Activated CD4-positive, alpha-beta T cell treated with anti-CD3 and anti-CD28 coated beads, Interleukin-2, amount 10 ng/mL, durations not matched to agents 24 days and 14 days (primary cell): ENCODE results near the gene FBXW4. TPM values are rescaled to one million over a fixed set of nuclear protein-coding genes. Genes with fewer than 3 reads are reported as not detected.
"Not testable (repeated sequence)": the region's sequence is repeated elsewhere in the genome, so short reads cannot be mapped to it uniquely, and the experiment has no call there.

Experiments used
- DNase-seq: peaks from one replicate; pipeline ENCODE4 v3.0.0; 2022
- H3K27ac Mint-ChIP-seq: one replicate; pipeline ENCODE4 v1.8.0; 2022; ENCODE audit warnings: mild to moderate bottlenecking, mixed read lengths
- H3K27me3 Mint-ChIP-seq: one replicate; pipeline ENCODE4 v1.8.0; 2022; ENCODE audit warnings: mixed read lengths
- H3K36me3 Mint-ChIP-seq: one replicate; pipeline ENCODE4 v1.8.0; 2022; ENCODE audit warnings: low read depth, mild to moderate bottlenecking, mixed read lengths
- H3K4me1 Mint-ChIP-seq: one replicate; pipeline ENCODE4 v1.8.0; 2021; ENCODE audit warnings: mixed read lengths
- H3K4me3 Mint-ChIP-seq: one replicate; pipeline ENCODE4 v1.8.0; 2022; ENCODE audit warnings: mild to moderate bottlenecking, moderate library complexity, mixed read lengths
- H3K9me3 Mint-ChIP-seq: one replicate; pipeline ENCODE4 v1.8.0; 2021; ENCODE audit warnings: mixed read lengths
- intact Hi-C: fragments of 100-400 bp; cut with micrococcal nuclease; formaldehyde crosslinking; loops from one replicate; pipeline ENCODE4 v1.15.1; 2023
- total RNA-seq: library from RNA; stranded (reverse); gene quantifications from 2 replicates; pipeline ENCODE4 v1.2.3, GENCODE V29; 2022

The FBXW4 gene
- total RNA-seq, 1 donor from 2014 or later = 32.0 TPM

DNA sequence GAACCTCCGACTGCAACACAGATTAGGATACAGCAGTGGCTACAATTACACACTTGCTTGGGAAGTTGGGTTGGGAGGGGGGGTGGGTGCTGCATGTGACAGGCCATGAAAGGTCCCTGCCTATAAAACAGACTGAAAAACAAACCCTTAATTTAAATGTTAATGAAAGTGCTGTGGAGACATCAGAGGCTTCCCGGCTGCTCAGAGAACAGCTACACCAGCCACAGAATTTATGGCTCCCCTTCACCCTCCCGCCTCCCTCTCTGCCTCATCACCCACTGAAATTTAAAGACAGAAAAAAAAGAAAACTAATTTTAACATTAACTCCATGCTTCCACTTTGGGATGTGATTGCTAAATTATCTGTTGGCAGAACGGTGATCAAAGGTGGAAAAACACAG, 34.7 kb downstream of the FBXW4 start:
- intact Hi-C loops = no loop called here
- Mint-ChIP-seq H3K4me1 (no peaks in the 10 kb centered on the region), H3K4me3 (no peak overlapping the region), H3K36me3 (peaks cover 40% of the 10 kb centered on the region), H3K9me3 (no peaks in the 10 kb centered on the region), H3K27me3 (no peaks in the 10 kb centered on the region), H3K27ac (no peak overlapping the region)
- no peak for DNase-seq

DNA sequence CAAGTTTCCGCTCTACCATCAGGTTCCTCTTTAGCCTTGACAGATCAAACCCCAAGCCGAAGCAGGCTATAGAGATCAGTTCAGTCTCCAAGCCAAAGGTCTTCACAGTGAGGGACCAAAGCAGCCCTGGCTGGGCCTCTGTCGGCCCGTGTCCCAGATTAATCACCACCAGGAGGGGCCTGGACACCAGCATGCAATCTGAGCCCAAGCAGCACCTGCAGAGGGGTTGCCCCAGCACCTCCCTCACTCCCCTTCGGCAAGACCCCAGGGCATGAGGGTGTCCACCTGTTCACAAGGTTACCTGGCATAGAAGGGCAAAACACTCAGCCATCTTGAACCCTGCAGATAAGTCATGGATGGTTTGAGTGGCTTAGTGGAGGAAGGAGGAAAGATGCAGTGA, 36.0 kb downstream of the FBXW4 start:
- Mint-ChIP-seq H3K4me1 (no peaks in the 10 kb centered on the region), H3K9me3 (no peaks in the 10 kb centered on the region), H3K36me3 (peaks cover 36% of the 10 kb centered on the region), H3K27me3 (no peaks in the 10 kb centered on the region), H3K4me3 (no peak overlapping the region), H3K27ac (no peak overlapping the region)
- DNase-seq = no peak
- intact Hi-C loops = no loop called here

DNA sequence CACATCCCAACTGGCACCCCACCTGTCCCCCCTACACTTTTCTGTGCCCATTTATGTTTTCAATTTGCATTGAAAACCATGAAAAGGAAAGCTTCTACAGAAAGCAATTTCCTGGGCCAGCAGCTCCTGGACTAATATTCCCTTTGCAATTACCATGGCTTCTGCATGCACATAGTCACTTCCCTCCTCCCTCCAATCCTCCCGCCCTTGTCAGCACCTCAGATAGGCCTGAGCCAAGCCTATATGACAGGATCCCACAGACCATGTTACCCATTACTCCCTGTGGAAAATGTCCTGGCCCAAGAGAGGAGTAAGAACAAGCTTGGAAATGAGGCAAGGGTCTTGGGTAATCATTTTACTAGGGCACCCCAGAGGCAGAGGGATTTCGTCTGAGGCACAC, 38.1 kb downstream of the FBXW4 start:
- Mint-ChIP-seq H3K4me3 (no peak overlapping the region), H3K27ac (no peak overlapping the region), H3K4me1 (no peaks in the 10 kb centered on the region), H3K27me3 (no peaks in the 10 kb centered on the region), H3K36me3 (peaks cover 32% of the 10 kb centered on the region), H3K9me3 (no peaks in the 10 kb centered on the region)
- DNase-seq = no peak
- intact Hi-C loops = no loop called here

DNA sequence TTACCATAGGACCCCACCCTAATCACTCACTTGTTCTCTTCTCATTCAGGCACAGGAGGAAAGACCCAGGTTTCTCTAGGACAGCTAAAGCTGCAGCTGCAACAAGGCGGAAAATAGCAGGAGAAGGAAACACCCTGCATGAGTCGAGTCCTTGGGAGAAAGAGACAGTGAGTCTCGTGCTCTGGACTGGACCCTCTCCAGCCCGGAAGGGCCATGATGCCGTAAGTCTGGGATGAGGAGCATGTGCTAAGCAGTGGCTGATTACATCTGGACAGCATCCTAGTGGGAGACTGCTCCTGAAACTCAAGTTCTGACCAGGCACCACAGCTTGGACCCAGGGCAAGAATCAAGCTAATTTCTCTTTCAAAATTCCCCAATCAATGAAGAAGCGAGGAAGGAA, 39.4 kb downstream of the FBXW4 start:
- peaks cover 30% of the 10 kb centered on the region for H3K36me3 Mint-ChIP-seq
- no peak for DNase-seq
- H3K4me3 Mint-ChIP-seq = no peak overlapping the region
- no peak overlapping the region for H3K27ac Mint-ChIP-seq
- no peaks in the 10 kb centered on the region for H3K9me3 Mint-ChIP-seq
- intact Hi-C loops = no loop called here
- H3K4me1 Mint-ChIP-seq = no peaks in the 10 kb centered on the region
- H3K27me3 Mint-ChIP-seq = no peaks in the 10 kb centered on the region

DNA sequence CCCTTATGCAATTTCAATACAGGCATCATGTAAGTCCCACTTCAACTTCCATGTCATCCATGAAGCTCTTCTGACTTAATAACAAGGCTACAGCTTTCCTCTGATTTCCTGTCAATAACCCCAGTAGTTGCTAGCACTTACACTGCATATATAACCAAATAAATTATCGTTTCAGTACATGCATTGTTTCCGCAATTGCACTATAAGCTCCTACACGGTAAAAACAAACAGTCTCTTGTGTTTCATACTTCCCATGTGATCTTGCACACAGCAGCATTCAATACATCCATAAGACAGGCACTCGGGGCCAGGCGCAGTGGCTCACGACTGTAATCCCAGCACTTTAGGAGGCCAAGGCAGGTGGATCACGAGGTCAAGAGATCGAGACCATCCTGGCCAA, 41.4 kb downstream of the FBXW4 start:
- H3K36me3 Mint-ChIP-seq = peaks cover 30% of the 10 kb centered on the region
- no peaks in the 10 kb centered on the region for H3K4me1 Mint-ChIP-seq
- intact Hi-C loops = no loop called here
- no peak for DNase-seq
- no peaks in the 10 kb centered on the region for H3K9me3 Mint-ChIP-seq
- no peaks in the 10 kb centered on the region for H3K27me3 Mint-ChIP-seq
- no peak overlapping the region for H3K27ac Mint-ChIP-seq
- no peak overlapping the region for H3K4me3 Mint-ChIP-seq

DNA sequence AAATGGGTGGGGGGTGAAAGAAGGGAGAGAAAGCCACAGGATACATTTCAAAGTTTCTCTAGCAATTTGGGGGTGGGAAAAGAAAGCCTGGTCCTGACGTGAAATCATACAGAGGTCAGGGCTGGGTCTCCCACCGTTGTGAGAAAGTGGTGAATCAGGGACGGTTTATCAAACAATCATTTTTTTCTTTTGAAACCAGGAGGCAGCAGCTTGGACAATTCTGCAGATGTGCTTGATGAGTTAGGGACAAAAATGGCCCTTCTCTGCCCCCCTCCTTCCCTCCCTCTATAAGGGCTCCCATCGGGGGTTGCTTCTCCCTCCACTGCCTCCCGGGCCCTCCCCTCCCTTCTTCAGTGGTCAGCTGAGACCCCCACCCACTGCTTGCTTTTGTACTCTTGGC, 43.6 kb downstream of the FBXW4 start:
- no peaks in the 10 kb centered on the region for H3K4me1 Mint-ChIP-seq
- no peak overlapping the region for H3K27ac Mint-ChIP-seq
- no peaks in the 10 kb centered on the region for H3K27me3 Mint-ChIP-seq
- no peaks in the 10 kb centered on the region for H3K9me3 Mint-ChIP-seq
- H3K4me3 Mint-ChIP-seq = no peak overlapping the region
- no peak for DNase-seq
- intact Hi-C loops = no loop called here
- peaks cover 20% of the 10 kb centered on the region for H3K36me3 Mint-ChIP-seq

DNA sequence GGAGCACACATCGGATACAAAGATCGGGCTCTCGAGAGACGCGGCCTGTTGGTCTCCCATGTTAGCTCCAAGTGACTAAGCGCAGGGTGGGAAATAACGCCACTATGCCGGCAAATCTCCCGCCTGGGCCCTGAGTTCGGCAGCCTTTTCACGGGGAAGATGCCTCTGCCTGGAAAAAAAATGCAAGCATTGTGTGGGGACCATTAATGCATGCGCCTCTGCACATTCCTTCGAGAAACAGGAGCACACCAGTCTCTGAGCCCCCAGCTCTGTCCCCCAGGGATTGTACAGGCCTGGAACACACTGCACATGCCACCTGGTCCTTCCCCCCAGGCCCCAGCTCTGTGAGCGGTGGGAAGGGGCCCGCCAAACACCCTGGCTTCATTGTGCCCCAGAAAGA, 44.1 kb downstream of the FBXW4 start:
- no peaks in the 10 kb centered on the region for H3K27me3 Mint-ChIP-seq
- no peak overlapping the region for H3K4me3 Mint-ChIP-seq
- intact Hi-C loops = no loop called here
- DNase-seq = no peak
- H3K9me3 Mint-ChIP-seq = no peaks in the 10 kb centered on the region
- H3K36me3 Mint-ChIP-seq = peaks cover 16% of the 10 kb centered on the region
- H3K4me1 Mint-ChIP-seq = no peaks in the 10 kb centered on the region
- no peak overlapping the region for H3K27ac Mint-ChIP-seq

DNA sequence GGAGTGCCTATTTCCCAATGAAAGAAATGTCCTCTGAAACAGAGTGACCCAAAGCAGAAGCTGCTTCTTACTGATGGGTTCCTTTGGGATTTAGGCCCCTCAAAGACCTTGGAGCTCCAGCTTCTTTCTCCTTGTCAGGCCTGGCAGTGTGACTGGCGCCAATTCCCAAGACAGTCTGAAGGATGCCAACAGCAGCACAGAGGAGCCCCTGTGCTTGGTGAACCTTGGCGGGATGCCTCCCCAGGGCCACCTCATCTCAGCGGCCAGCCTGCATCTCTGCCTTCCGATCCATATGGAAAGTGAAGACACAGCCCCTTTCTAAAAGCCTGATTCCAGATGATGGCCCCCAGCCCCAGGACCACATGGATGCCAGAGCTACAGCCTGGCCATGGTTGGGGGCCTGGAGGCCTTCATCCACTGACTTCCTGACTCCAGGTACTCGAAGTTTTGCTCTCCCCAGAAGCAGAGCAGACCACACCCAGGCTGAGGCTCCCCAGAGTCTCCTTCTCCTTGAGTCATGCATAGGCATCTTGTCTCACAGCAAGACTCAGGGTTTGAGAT, 45.4 kb downstream of the FBXW4 start:
- Mint-ChIP-seq H3K36me3 (peaks cover 9% of the 10 kb centered on the region), H3K27me3 (no peaks in the 10 kb centered on the region), H3K9me3 (no peaks in the 10 kb centered on the region), H3K4me1 (no peaks in the 10 kb centered on the region), H3K4me3 (no peak overlapping the region), H3K27ac (no peak overlapping the region)
- intact Hi-C loops = no loop called here
- no peak for DNase-seq

DNA sequence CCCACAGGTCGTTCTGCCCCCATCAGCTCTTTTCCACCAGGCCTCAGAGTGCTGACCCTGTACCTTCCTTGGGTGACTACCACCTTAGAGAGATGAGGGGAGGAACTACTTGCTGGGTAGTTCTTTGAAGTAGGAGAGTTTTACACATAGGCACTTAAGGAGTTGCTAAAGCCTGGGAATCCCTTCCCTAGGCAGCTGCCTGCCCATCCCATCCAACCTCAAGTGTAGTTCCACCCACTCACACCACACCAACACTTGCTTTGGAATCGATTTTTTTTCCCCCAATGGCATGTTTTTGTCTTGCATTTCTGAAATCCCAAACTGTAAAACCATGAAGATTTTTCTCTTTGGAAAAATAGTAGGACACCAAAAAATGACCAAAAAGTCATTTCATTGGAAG, 47.7 kb downstream of the FBXW4 start:
- H3K36me3 Mint-ChIP-seq = peaks cover 13% of the 10 kb centered on the region
- DNase-seq = no peak
- no peak overlapping the region for H3K4me3 Mint-ChIP-seq
- intact Hi-C loops = no loop called here
- H3K27ac Mint-ChIP-seq = no peak overlapping the region
- H3K4me1 Mint-ChIP-seq = no peaks in the 10 kb centered on the region
- H3K9me3 Mint-ChIP-seq = no peaks in the 10 kb centered on the region
- H3K27me3 Mint-ChIP-seq = no peaks in the 10 kb centered on the region

DNA sequence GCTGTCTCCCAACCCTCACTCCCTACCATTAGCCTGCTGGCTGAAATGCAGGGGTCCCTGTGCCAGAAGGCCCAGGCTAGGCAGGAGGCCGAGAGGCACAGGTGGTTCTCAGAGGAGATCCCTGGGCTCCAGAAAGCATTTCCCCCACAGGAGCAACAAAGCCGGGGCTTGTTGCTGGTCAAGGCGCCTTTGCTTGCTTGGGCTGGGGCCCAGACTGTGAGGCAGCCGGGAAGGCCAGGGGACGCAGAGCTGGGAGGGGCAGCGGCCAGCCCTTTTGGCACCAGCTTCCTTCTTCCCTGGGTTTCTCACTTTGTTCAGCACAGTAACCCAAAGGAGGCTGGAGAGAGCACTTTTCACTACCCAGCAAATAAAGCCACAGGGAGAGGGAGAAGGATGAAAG, 48.6 kb downstream of the FBXW4 start:
- no peak for DNase-seq
- no peaks in the 10 kb centered on the region for H3K4me1 Mint-ChIP-seq
- no peaks in the 10 kb centered on the region for H3K9me3 Mint-ChIP-seq
- H3K27ac Mint-ChIP-seq = no peak overlapping the region
- H3K4me3 Mint-ChIP-seq = no peak overlapping the region
- peaks cover 12% of the 10 kb centered on the region for H3K36me3 Mint-ChIP-seq
- no peaks in the 10 kb centered on the region for H3K27me3 Mint-ChIP-seq
- intact Hi-C loops = no loop called here

DNA sequence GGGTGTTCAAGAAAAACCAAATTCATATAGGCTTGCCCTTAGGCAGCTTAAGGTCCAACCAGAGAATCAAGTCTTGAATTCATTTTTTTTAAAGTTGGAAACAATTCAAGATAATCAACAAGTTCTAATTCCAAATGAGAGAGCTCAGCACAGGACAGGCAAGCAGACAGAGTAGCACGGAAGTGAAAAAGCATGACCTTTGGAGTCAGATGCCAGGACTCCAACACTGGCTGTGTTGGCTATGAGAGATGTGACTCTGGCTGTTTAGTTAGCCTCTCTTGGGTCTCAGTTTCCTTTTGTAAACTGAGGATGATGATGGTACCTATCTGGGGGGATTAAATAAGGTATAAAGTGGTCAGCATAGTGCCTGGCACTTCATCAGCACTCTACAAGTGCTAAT, 49.3 kb downstream of the FBXW4 start:
- H3K27ac Mint-ChIP-seq = no peak overlapping the region
- H3K9me3 Mint-ChIP-seq = no peaks in the 10 kb centered on the region
- H3K4me3 Mint-ChIP-seq = no peak overlapping the region
- no peaks in the 10 kb centered on the region for H3K4me1 Mint-ChIP-seq
- intact Hi-C loops = no loop called here
- no peak for DNase-seq
- H3K36me3 Mint-ChIP-seq = peaks cover 15% of the 10 kb centered on the region
- no peaks in the 10 kb centered on the region for H3K27me3 Mint-ChIP-seq

DNA sequence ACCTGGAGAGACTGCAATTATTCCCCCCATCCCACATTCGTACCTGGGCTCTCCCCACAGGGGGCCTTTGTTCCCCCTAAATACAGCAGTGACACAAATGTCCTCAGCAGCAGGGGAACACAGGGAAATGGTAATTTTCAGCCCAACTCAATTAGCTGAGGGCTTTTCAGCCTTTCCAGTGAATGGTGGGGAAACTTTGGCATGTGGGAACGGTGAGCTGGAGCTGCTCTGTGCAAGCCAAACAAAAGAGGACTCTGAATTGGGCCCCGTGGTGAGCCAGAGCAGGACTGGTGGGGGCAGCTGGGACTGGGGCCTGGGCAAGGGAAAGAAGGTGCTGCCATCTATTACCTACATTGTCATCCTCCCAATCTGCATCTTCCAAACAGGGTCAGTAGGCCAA, 51.0 kb downstream of the FBXW4 start:
- no peak overlapping the region for H3K27ac Mint-ChIP-seq
- intact Hi-C loops = no loop called here
- no peaks in the 10 kb centered on the region for H3K4me1 Mint-ChIP-seq
- DNase-seq = no peak
- H3K36me3 Mint-ChIP-seq = peaks cover 23% of the 10 kb centered on the region
- H3K9me3 Mint-ChIP-seq = no peaks in the 10 kb centered on the region
- H3K27me3 Mint-ChIP-seq = no peaks in the 10 kb centered on the region
- H3K4me3 Mint-ChIP-seq = no peak overlapping the region

DNA sequence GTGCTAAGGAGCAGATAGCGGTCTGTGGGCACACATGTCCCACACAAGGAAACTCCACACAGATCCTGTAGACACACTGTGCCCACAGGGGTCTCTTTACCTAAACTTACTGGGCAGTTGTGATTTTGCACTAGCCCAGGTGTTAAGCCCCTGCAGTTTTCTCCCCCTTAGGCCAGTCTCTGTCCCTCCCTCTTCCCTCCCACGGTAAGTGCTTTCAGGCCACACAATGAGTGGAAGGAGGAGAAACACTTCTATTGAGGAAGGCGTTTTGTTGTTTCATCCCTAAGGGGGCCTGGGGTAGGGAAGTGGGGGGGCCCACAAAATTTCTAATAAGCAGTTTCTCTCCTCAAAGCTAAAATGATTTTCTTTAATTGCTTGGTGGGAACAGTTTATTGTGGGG, 51.4 kb downstream of the FBXW4 start:
- Mint-ChIP-seq H3K9me3 (no peaks in the 10 kb centered on the region), H3K27ac (no peak overlapping the region), H3K4me3 (no peak overlapping the region), H3K4me1 (no peaks in the 10 kb centered on the region), H3K27me3 (no peaks in the 10 kb centered on the region), H3K36me3 (peaks cover 21% of the 10 kb centered on the region)
- DNase-seq = no peak
- intact Hi-C loops = no loop called here

DNA sequence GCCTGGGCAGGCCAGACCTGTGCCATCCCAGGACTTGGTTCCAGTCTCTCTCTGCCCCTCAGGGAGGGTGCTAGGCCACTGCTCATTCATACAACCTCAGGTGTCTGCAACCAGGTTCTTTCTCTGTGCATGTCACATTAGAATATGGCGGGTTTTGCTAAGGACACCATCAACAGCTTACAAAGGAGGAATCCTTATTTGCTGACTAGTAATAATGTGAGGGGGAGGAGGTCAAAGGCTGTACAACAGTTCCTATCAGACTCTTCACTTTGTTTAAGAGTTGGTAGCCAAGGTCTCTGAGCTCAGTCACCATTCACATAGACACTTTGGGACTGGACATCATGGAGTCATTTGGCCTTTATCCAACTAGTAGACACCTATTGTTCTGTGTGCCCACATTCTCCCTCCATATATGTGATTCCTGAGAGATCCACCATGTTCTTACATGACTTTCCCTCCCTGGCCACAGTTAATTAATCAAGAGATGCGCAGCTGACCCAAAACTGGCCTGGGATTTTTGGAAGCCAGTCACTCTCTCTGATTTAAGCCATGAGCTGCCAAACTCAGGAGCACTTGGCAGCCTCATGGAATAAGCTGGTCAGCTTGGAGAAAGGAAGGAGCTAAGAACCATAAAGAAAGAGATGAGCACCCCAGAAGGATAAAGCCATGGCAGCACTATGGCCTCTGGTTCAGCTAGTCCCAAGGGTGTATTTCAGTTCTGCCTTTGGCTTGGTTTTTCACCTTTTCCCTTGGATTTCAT, 55.6 kb downstream of the FBXW4 start:
- intact Hi-C loops = no loop called here
- H3K27ac Mint-ChIP-seq = no peak overlapping the region

DNA sequence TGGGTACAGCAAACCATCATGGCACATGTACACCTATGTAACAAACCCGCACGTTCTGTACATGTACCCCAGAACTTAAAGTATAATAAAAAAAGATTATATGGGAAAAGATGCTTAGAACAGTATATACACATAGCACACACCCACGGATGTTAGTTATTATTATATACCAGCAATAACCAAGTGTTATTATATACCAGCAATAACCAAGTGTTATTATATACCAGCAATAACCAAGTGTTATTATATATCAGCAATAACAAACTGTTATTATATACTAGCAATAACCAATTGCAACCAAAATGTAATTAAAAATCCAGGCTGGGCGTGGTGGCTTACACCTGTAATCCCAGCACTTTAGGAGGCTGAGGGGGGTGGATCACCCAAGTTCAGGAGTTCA, 61.5 kb downstream of the FBXW4 start:
- H3K4me3 Mint-ChIP-seq, H3K9me3 Mint-ChIP-seq, intact Hi-C loops, H3K27me3 Mint-ChIP-seq, DNase-seq, H3K4me1 Mint-ChIP-seq, H3K27ac Mint-ChIP-seq: not testable (repeated sequence)
- H3K36me3 Mint-ChIP-seq = peaks cover 16% of the 10 kb centered on the region

More for the DNA sequence above, 55.6 kb downstream of the FBXW4 start:
- DNase-seq = no peak
- H3K9me3 Mint-ChIP-seq = no peaks in the 10 kb centered on the region
- no peak overlapping the region for H3K4me3 Mint-ChIP-seq
- H3K4me1 Mint-ChIP-seq = no peaks in the 10 kb centered on the region
- peaks cover 36% of the 10 kb centered on the region for H3K36me3 Mint-ChIP-seq
- no peaks in the 10 kb centered on the region for H3K27me3 Mint-ChIP-seq
